T-helper 1 cell treated with Interleukin-12 subunit alpha and Interleukin-12 subunit beta and Interleukin-4 antibody, amounts not matched to agents 30 ng/mL and 1 ng/mL, for 36 hours (primary cell): Measurements from ENCODE around the gene CKLF. TPM values are rescaled to one million over a fixed set of nuclear protein-coding genes. Genes with fewer than 3 reads are reported as not detected.

Experiments
- intact Hi-C: fragments of 100-400 bp; cut with micrococcal nuclease; formaldehyde crosslinking; loops from one replicate; pipeline ENCODE4 v1.15.1; 2024
- total RNA-seq: library from RNA; stranded (reverse); gene quantifications from 2 replicates; pipeline ENCODE4 v1.2.3, GENCODE V29; 2022

CKLF gene
- total RNA-seq, 1 donor from 2014 or later, result 253 TPM

GRCh38 chr16:66517586-66518263 is 34.7 kb upstream of the CKLF start:
- intact Hi-C loops, result loop anchor here (1.0 to 2.0 kb wide), 4 partner anchors 87 to 355 kb away; partner anchors contain the start of genes CMTM3, CMTM4 and DYNC1LI2

GRCh38 chr16:66519482-66520373 is 32.6 kb upstream of the CKLF start:
- intact Hi-C loops, result no loop called here

GRCh38 chr16:66520406-66521170 is 31.8 kb upstream of the CKLF start:
- intact Hi-C loops, result no loop called here

GRCh38 chr16:66521252-66521713 is 31.1 kb upstream of the CKLF start:
- intact Hi-C loops, result no loop called here

- intact Hi-C loops, result loop anchor here (1.0 kb wide), 3 partner anchors 30 to 82 kb away; partner anchors contain the start of genes CKLF and CMTM3
Measured at GRCh38 chr16:66521951-66522771, 30.2 kb upstream of the CKLF start.

GRCh38 chr16:66522816-66523590 is 29.4 kb upstream of the CKLF start:
- intact Hi-C loops, result loop anchor here (1.0 kb wide), 3 partner anchors 29 to 81 kb away; partner anchors contain the start of genes CKLF and CMTM3

- intact Hi-C loops, result loop anchor here (1.0 kb wide), 1 partner anchor 8 kb away; no protein-coding TSS in a partner anchor
Measured at GRCh38 chr16:66523861-66524354, 28.5 kb upstream of the CKLF start.

- intact Hi-C loops, result loop anchor here (1.0 kb wide), 1 partner anchor 8 kb away; no protein-coding TSS in a partner anchor
Measured at GRCh38 chr16:66524601-66525164, 27.7 kb upstream of the CKLF start.

GRCh38 chr16:66525396-66526180 is 26.8 kb upstream of the CKLF start:
- intact Hi-C loops, result no loop called here

- intact Hi-C loops, result no loop called here
Measured at GRCh38 chr16:66528294-66528693, 24.1 kb upstream of the CKLF start.

GRCh38 chr16:66529475-66529874 is 22.9 kb upstream of the CKLF start:
- intact Hi-C loops, result no loop called here

- intact Hi-C loops, result no loop called here
Measured at GRCh38 chr16:66534376-66534799, 18.0 kb upstream of the CKLF start.

GRCh38 chr16:66536525-66536924 is 15.9 kb upstream of the CKLF start:
- intact Hi-C loops, result no loop called here

- intact Hi-C loops, result no loop called here
Measured at GRCh38 chr16:66537236-66537635, 15.1 kb upstream of the CKLF start.

- intact Hi-C loops, result loop anchor here (1.0 kb wide), 1 partner anchor 10 kb away; no protein-coding TSS in a partner anchor
Measured at GRCh38 chr16:66538910-66539309, 13.5 kb upstream of the CKLF start.

GRCh38 chr16:66539623-66540469 is 12.5 kb upstream of the CKLF start:
- intact Hi-C loops, result loop anchor here (1.0 kb wide), 1 partner anchor 9 kb away; no protein-coding TSS in a partner anchor
